DMS 273 treated with DMSO at 0.1 percent for 48 hours (cell line): ENCODE data around the gene RAB40C.
A peak's percentile ranks its signal among the peaks of the same experiment; 100 is the strongest.

Experiments
- DNase-seq: peaks from one replicate; lab custom pipeline; 2025; lab: John Stamatoyannopoulos, UW

The RAB40C gene

GRCh38 chr16:617855-618254, 28.0 kb downstream of the RAB40C start:
- no peak for DNase-seq

GRCh38 chr16:619476-620100, 29.7 kb downstream of the RAB40C start:
- DNase-seq, result no peak

- DNase-seq, result no peak
These were observed 31.0 kb downstream of the RAB40C start for GRCh38 chr16:620700-621525.

GRCh38 chr16:621526-622105, 31.8 kb downstream of the RAB40C start:
- DNase-seq, result no peak

- DNase-seq, result no peak
These were observed 33.0 kb downstream of the RAB40C start for GRCh38 chr16:622920-623280.

- no peak for DNase-seq
These were observed 34.7 kb downstream of the RAB40C start for GRCh38 chr16:624526-625070.

- no peak for DNase-seq
These were observed 35.5 kb downstream of the RAB40C start for GRCh38 chr16:625117-625976.

GRCh38 chr16:625977-626765, 36.3 kb downstream of the RAB40C start:
- DNase-seq, result no peak

- DNase-seq, result no peak
These were observed 37.1 kb downstream of the RAB40C start for GRCh38 chr16:626787-627453.

GRCh38 chr16:627454-628239, 37.8 kb downstream of the RAB40C start:
- DNase-seq, result no peak

GRCh38 chr16:628321-629061, 38.6 kb downstream of the RAB40C start:
- DNase-seq, result no peak

- DNase-seq, result peak; percentile 53
These were observed 39.4 kb downstream of the RAB40C start for GRCh38 chr16:629185-629832.

GRCh38 chr16:629833-630248, 40.0 kb downstream of the RAB40C start:
- no peak for DNase-seq

- no peak for DNase-seq
These were observed 40.5 kb downstream of the RAB40C start for GRCh38 chr16:630249-630814.

- DNase-seq, result no peak
These were observed 41.0 kb downstream of the RAB40C start, which contains the start of gene WFIKKN1 for GRCh38 chr16:630815-631405. WFIKKN1 (plus strand) TSS chr16:630985; CDS start chr16:631254, 269 bp downstream.

- no peak for DNase-seq
These were observed 42.0 kb downstream of the RAB40C start for GRCh38 chr16:631808-632358.
